Tibial artery (tissue), 4 donors: ENCODE measurements around the gene CEL.
"Not testable (repeated sequence)": the region's sequence is repeated elsewhere in the genome, so short reads cannot be mapped to it uniquely, and the experiment has no call there.

Experiments
- DNase-seq, 2 donors: peaks; one replicate each; pipeline ENCODE4 v3.0.0-alpha.2; 2019
- H3K27ac ChIP-seq, 2 donors: fragments of 200-600 bp; sonication (generic) in 1 of 2; 1 replicate in 1 of 2; 2 replicates in 1 of 2; pipeline ENCODE4 v1.5.1; 2018 to 2019; ENCODE audit warnings: mild to moderate bottlenecking in 1 of 2
- H3K27me3 ChIP-seq, 2 donors: fragments of 200-600 bp; sonication (generic) in 1 of 2; one replicate each; pipeline versions ENCODE4 v1.5.1 to v1.6.0; 2016 to 2019
- H3K36me3 ChIP-seq, 3 donors: fragments of 200-600 bp; sonication (generic) in 2 of 3; one replicate each; pipeline ENCODE4 v1.5.1; 2016 to 2019; ENCODE audit warnings: mild to moderate bottlenecking in 2 of 3
- H3K4me1 ChIP-seq, 4 donors: fragments of 200-600 bp; sonication (generic) in 2 of 4; 1 replicate in 3 of 4; 2 replicates in 1 of 4; pipeline ENCODE4 v1.5.1; 2016 to 2019
- H3K4me3 ChIP-seq, 2 donors: fragments of 200-600 bp; sonication (generic) in 1 of 2; 1 replicate in 1 of 2; 2 replicates in 1 of 2; pipeline ENCODE4 v1.5.1; 2018 to 2019; ENCODE audit warnings: mild to moderate bottlenecking in 2 of 2
- H3K9me3 ChIP-seq, 3 donors: fragments of 200-600 bp; sonication (generic) in 1 of 3; one replicate each; pipeline ENCODE4 v1.5.1; 2016 to 2019
- CTCF ChIP-seq, 2 experiments: fragments of 200-600 bp in 1 of 2; fragments of 450-650 bp in 1 of 2; IDR thresholded peaks; one replicate each; pipeline ENCODE4 v1.5.1; 2017 to 2019; ENCODE audit warnings: antibody characterized with exemption in 2 of 2, mild to moderate bottlenecking in 1 of 2, moderate library complexity in 1 of 2
- intact Hi-C: fragments of 100-400 bp; cut with DNase I; formaldehyde crosslinking; loops from one replicate; pipeline ENCODE4 v1.15.0; 2023; ENCODE audit warnings: low total_unique reads

Gene CEL

GRCh38 chr9:133090187-133090586 lies 28.4 kb downstream of the CEL start:
- no peaks in the 10 kb centered on the region for H3K27me3 ChIP-seq
- peak in 1 of 2 donors; percentile 19 for DNase-seq
- intact Hi-C loops = no loop called here
- H3K36me3 ChIP-seq = no peaks in the 10 kb centered on the region
- no peak overlapping the region for H3K27ac ChIP-seq
- H3K9me3 ChIP-seq = no peaks in the 10 kb centered on the region
- H3K4me3 ChIP-seq = no peak overlapping the region
- TF ChIP-seq CTCF (IDR thresholded peaks at IDR 0.05) = no peak
- no peaks in the 10 kb centered on the region for H3K4me1 ChIP-seq

- no peaks in the 10 kb centered on the region for H3K36me3 ChIP-seq
- H3K9me3 ChIP-seq = peaks cover 0 to 7% (median 5%) of the 10 kb centered on the region in 3 donors
- H3K4me1 ChIP-seq = no peaks in the 10 kb centered on the region
- no peak overlapping the region for H3K4me3 ChIP-seq
- no peak for TF ChIP-seq CTCF (IDR thresholded peaks at IDR 0.05)
- peak in 1 of 2 donors; percentile 32 for DNase-seq
- no peak overlapping the region for H3K27ac ChIP-seq
- no peaks in the 10 kb centered on the region for H3K27me3 ChIP-seq
- intact Hi-C loops = no loop called here
Measured at GRCh38 chr9:133090752-133091385, 29.1 kb downstream of the CEL start.

GRCh38 chr9:133094351-133094750 lies 32.6 kb downstream of the CEL start:
- intact Hi-C loops, H3K27me3 ChIP-seq, DNase-seq, H3K27ac ChIP-seq, H3K4me1 ChIP-seq, H3K4me3 ChIP-seq: not testable (repeated sequence)
- peaks cover 0 to 17% (median 15%) of the 10 kb centered on the region in 3 donors for H3K9me3 ChIP-seq
- peaks cover 24 to 31% (median 28%) of the 10 kb centered on the region in 3 donors for H3K36me3 ChIP-seq

GRCh38 chr9:133094842-133095393 lies 33.1 kb downstream of the CEL start:
- Histone ChIP-seq H3K36me3 (peaks cover 28 to 36% (median 34%) of the 10 kb centered on the region in 3 donors), H3K4me3 (no peak overlapping the region), H3K9me3 (peaks cover 0 to 17% (median 15%) of the 10 kb centered on the region in 3 donors), H3K4me1 (no peaks in the 10 kb centered on the region), H3K27me3 (no peaks in the 10 kb centered on the region), H3K27ac (no peak overlapping the region)
- no peak for TF ChIP-seq CTCF (IDR thresholded peaks at IDR 0.05)
- intact Hi-C loops = no loop called here
- DNase-seq = no peak

GRCh38 chr9:133098104-133098754 lies 36.4 kb downstream of the CEL start:
- Histone ChIP-seq H3K27me3 (no peaks in the 10 kb centered on the region), H3K9me3 (peaks cover 0 to 17% (median 15%) of the 10 kb centered on the region in 3 donors), H3K4me3 (no peak overlapping the region), H3K27ac (no peak overlapping the region), H3K36me3 (peaks cover 59 to 67% (median 66%) of the 10 kb centered on the region in 3 donors), H3K4me1 (no peaks in the 10 kb centered on the region)
- intact Hi-C loops = no loop called here
- DNase-seq = no peak
- no peak for TF ChIP-seq CTCF (IDR thresholded peaks at IDR 0.05)

GRCh38 chr9:133098871-133099270 lies 37.1 kb downstream of the CEL start:
- H3K36me3 ChIP-seq = peaks cover 59 to 73% (median 69%) of the 10 kb centered on the region in 3 donors
- H3K4me3 ChIP-seq = no peak overlapping the region
- H3K9me3 ChIP-seq = peaks cover 0 to 17% (median 15%) of the 10 kb centered on the region in 3 donors
- H3K4me1 ChIP-seq = no peaks in the 10 kb centered on the region
- H3K27ac ChIP-seq = no peak overlapping the region
- no peaks in the 10 kb centered on the region for H3K27me3 ChIP-seq
- DNase-seq = no peak
- intact Hi-C loops = no loop called here
- TF ChIP-seq CTCF (IDR thresholded peaks at IDR 0.05) = no peak
